ENCODE measurements around the gene PLCB1. TPM values are rescaled to one million over a fixed set of nuclear protein-coding genes. Genes with fewer than 3 reads are reported as not detected.
"Not testable (repeated sequence)": the region's sequence is repeated elsewhere in the genome, so short reads cannot be mapped to it uniquely, and the experiment has no call there.

Gene PLCB1
- total and polyA plus RNA-seq, 2 experiments from 2014 or later, result 6.7 to 20.5 TPM

- TF ChIP-seq EZH2 (IDR thresholded peaks at IDR 0.05; ENCODE audit: borderline replicate concordance), result no peak
- TF ChIP-seq CTCF (IDR thresholded peaks at IDR 0.05; ENCODE audit: poor library complexity), result no peak
- no peak for TF ChIP-seq EZH2phosphoT487 (IDR thresholded peaks at IDR 0.05; ENCODE audit: low read depth, severe bottlenecking, unreplicated experiment)
- H3K36me3 ChIP-seq (replicated peaks; ENCODE audit: insufficient read depth, low read depth), result no peaks in the 10 kb centered on the region
- no peak overlapping the region for H3K4me3 ChIP-seq
- no peak for DNase-seq (ENCODE audit: low spot score)
- H2AFZ ChIP-seq, result no peak overlapping the region
- no peak overlapping the region for H3K27ac ChIP-seq
- H3K4me1 ChIP-seq (ENCODE audit: insufficient read depth), result no peaks in the 10 kb centered on the region
- H3K27me3 ChIP-seq, result no peaks in the 10 kb centered on the region
- no peaks in the 10 kb centered on the region for H3K9me2 ChIP-seq (replicated peaks; ENCODE audit: insufficient read depth)
- no peaks in the 10 kb centered on the region for H3K9me3 ChIP-seq (ENCODE audit: low read depth)
- H3K79me2 ChIP-seq, result no peaks in the 10 kb centered on the region
- H3K4me2 ChIP-seq, result no peak overlapping the region
- H4K20me1 ChIP-seq (ENCODE audit: insufficient read depth, poor library complexity, severe bottlenecking), result no peaks in the 10 kb centered on the region
Observed at GRCh38 chr20:8461186-8461585, 329.1 kb downstream of the PLCB1 start.

GRCh38 chr20:8464368-8464767 lies 332.3 kb downstream of the PLCB1 start:
- no peaks in the 10 kb centered on the region for H4K20me1 ChIP-seq (ENCODE audit: insufficient read depth, poor library complexity, severe bottlenecking)
- H3K79me2 ChIP-seq, result no peaks in the 10 kb centered on the region

GRCh38 chr20:8466781-8467180 lies 334.7 kb downstream of the PLCB1 start:
- not testable (repeated sequence) for H2AFZ ChIP-seq; H3K27me3 ChIP-seq; H3K9me3 ChIP-seq (ENCODE audit: low read depth); H3K4me1 ChIP-seq (ENCODE audit: insufficient read depth); DNase-seq (ENCODE audit: low spot score); H3K27ac ChIP-seq; H3K4me2 ChIP-seq; H3K36me3 ChIP-seq (replicated peaks; ENCODE audit: insufficient read depth, low read depth); H3K79me2 ChIP-seq; H3K9me2 ChIP-seq (replicated peaks; ENCODE audit: insufficient read depth); H4K20me1 ChIP-seq (ENCODE audit: insufficient read depth, poor library complexity, severe bottlenecking); H3K4me3 ChIP-seq
- 84% methylated on average over 2 of the region's 2 CpGs for WGBS (ENCODE audit: low lambda C conversion rate, missing lambda C conversion rate)

More at GRCh38 chr20:8464368-8464767, 332.3 kb downstream of the PLCB1 start:
- no peaks in the 10 kb centered on the region for H3K27me3 ChIP-seq
- H3K36me3 ChIP-seq (replicated peaks; ENCODE audit: insufficient read depth, low read depth), result no peaks in the 10 kb centered on the region
- H3K27ac ChIP-seq, result no peak overlapping the region
- H3K4me3 ChIP-seq, result no peak overlapping the region
- TF ChIP-seq EZH2 (IDR thresholded peaks at IDR 0.05; ENCODE audit: borderline replicate concordance), result no peak
- TF ChIP-seq EZH2phosphoT487 (IDR thresholded peaks at IDR 0.05; ENCODE audit: low read depth, severe bottlenecking, unreplicated experiment), result no peak
- no peak for TF ChIP-seq CTCF (IDR thresholded peaks at IDR 0.05; ENCODE audit: poor library complexity)
- no peaks in the 10 kb centered on the region for H3K4me1 ChIP-seq (ENCODE audit: insufficient read depth)
- no peaks in the 10 kb centered on the region for H3K9me2 ChIP-seq (replicated peaks; ENCODE audit: insufficient read depth)
- H3K4me2 ChIP-seq, result no peak overlapping the region
- no peak overlapping the region for H2AFZ ChIP-seq
- WGBS (ENCODE audit: low lambda C conversion rate, missing lambda C conversion rate), result 94% methylated on average over 2 of the region's 2 CpGs
- no peak for DNase-seq (ENCODE audit: low spot score)
- no peaks in the 10 kb centered on the region for H3K9me3 ChIP-seq (ENCODE audit: low read depth)

GRCh38 chr20:8470156-8470555 lies 338.1 kb downstream of the PLCB1 start:
- no peak overlapping the region for H3K4me2 ChIP-seq
- no peak for DNase-seq (ENCODE audit: low spot score)
- H3K4me3 ChIP-seq, result no peak overlapping the region
- H3K36me3 ChIP-seq (replicated peaks; ENCODE audit: insufficient read depth, low read depth), result no peaks in the 10 kb centered on the region
- H3K9me2 ChIP-seq (replicated peaks; ENCODE audit: insufficient read depth), result no peaks in the 10 kb centered on the region
- no peak overlapping the region for H3K27ac ChIP-seq
- H3K27me3 ChIP-seq, result no peaks in the 10 kb centered on the region
- H4K20me1 ChIP-seq (ENCODE audit: insufficient read depth, poor library complexity, severe bottlenecking), result no peaks in the 10 kb centered on the region
- no peak overlapping the region for H2AFZ ChIP-seq
- H3K4me1 ChIP-seq (ENCODE audit: insufficient read depth), result no peaks in the 10 kb centered on the region
- no peaks in the 10 kb centered on the region for H3K79me2 ChIP-seq
- WGBS (ENCODE audit: low lambda C conversion rate, missing lambda C conversion rate), result 76% methylated on average over 1 of the region's 1 CpG
- TF ChIP-seq EZH2 (IDR thresholded peaks at IDR 0.05; ENCODE audit: borderline replicate concordance) (no peak), EZH2phosphoT487 (IDR thresholded peaks at IDR 0.05; ENCODE audit: low read depth, severe bottlenecking, unreplicated experiment) (no peak), CTCF (IDR thresholded peaks at IDR 0.05; ENCODE audit: poor library complexity) (no peak)
- no peaks in the 10 kb centered on the region for H3K9me3 ChIP-seq (ENCODE audit: low read depth)

Data from hepatocyte (in vitro differentiated cells).